ENCODE results near the gene FLOT2. TPM values are rescaled to one million over a fixed set of nuclear protein-coding genes. Genes with fewer than 3 reads are reported as not detected.

Gene FLOT2
- total and polyA plus RNA-seq, 2 donors (not counting 3 experiments of a cell fraction or from before 2014, with no cell fraction given) = 169 to 180 TPM

DNA sequence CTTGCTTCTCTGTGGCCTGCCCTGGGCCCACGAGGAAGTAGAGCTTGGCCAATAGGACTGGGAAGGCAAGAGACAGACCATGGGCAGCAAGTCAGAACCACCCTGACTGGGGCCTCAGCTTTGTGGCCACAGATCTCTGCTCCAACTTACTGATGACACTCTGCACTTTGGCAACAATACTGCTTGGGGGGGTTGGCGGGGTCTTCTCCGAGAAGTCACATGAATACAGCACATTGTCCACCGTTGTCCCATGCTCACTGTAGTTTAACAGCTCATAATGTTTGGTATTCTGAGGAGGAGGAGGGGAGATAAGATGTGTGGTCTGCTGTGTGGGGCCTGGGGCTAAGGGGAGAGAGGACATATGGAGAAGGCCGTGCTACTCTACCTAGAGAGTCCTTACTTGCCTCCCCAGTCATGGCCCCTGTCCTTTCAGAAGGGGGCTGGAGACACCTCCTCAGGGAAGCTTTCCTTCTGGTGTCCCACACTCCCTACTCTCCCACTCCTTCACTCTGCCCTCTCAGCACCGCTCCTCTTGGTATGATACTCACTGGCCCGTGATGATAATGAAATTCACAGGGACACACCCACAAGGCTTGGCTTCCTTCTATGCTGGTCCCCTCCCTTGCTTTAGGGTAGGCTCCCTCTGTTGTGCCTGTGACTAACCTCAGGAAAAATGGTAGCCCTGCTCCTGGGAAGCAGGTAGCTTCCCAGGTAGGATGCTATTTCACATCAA is 9.3 kb upstream of the FLOT2 start:
- TF ChIP-seq FOS (IDR thresholded peaks at IDR 0.05; ENCODE audit: borderline replicate concordance, insufficient read depth, low read length) (no peak), GATA2 (IDR thresholded peaks at IDR 0.05; ENCODE audit: insufficient read depth, insufficient read length, low read depth, low read length) (no peak), POLR2A (IDR thresholded peaks at IDR 0.05; ENCODE audit: low read depth, low read length) (no peak), MYC (IDR thresholded peaks at IDR 0.05; ENCODE audit: low read depth, low read length) (no peak), POLR2AphosphoS5 (IDR thresholded peaks at IDR 0.05; ENCODE audit: insufficient read depth, low read depth, low read length) (no peak), EZH2 (IDR thresholded peaks at IDR 0.05; ENCODE audit: borderline replicate concordance, low read depth, low read length, severe bottlenecking) (no peak), JUN (IDR thresholded peaks at IDR 0.05; ENCODE audit: borderline replicate concordance, insufficient read depth, insufficient read length, low read depth) (no peak)
- TF ChIP-seq, protein P1, sequence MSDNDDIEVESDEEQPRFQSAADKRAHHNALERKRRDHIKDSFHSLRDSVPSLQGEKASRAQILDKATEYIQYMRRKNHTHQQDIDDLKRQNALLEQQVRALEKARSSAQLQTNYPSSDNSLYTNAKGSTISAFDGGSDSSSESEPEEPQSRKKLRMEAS (IDR thresholded peaks at IDR 0.05; ENCODE audit: insufficient read depth, insufficient read length) = no peak
- TF ChIP-seq, protein P2, sequence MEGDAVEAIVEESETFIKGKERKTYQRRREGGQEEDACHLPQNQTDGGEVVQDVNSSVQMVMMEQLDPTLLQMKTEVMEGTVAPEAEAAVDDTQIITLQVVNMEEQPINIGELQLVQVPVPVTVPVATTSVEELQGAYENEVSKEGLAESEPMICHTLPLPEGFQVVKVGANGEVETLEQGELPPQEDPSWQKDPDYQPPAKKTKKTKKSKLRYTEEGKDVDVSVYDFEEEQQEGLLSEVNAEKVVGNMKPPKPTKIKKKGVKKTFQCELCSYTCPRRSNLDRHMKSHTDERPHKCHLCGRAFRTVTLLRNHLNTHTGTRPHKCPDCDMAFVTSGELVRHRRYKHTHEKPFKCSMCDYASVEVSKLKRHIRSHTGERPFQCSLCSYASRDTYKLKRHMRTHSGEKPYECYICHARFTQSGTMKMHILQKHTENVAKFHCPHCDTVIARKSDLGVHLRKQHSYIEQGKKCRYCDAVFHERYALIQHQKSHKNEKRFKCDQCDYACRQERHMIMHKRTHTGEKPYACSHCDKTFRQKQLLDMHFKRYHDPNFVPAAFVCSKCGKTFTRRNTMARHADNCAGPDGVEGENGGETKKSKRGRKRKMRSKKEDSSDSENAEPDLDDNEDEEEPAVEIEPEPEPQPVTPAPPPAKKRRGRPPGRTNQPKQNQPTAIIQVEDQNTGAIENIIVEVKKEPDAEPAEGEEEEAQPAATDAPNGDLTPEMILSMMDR (IDR thresholded peaks at IDR 0.05; ENCODE audit: extremely low read depth in 1 of 2, insufficient read depth in 1 of 2, low read depth in 1 of 2, low read length in 2 of 2) = no peak
- no peak overlapping the region for H3K4me3 ChIP-seq (replicated peaks in 1 of 3; ENCODE audit: insufficient read depth in 1 of 3, low read depth in 1 of 3, low read length in 3 of 3)
- no peaks in the 10 kb centered on the region for H3K9me3 ChIP-seq (replicated peaks; ENCODE audit: control insufficient read depth, insufficient read depth, low read length)
- H3K27ac ChIP-seq (ENCODE audit: insufficient read depth, low read depth, low read length) = no peak overlapping the region
- H3K79me2 ChIP-seq (ENCODE audit: control insufficient read depth, insufficient read depth, low read length) = no peaks in the 10 kb centered on the region
- peaks cover 19 to 42% of the 10 kb centered on the region in 2 experiments for H3K36me3 ChIP-seq (ENCODE audit: control insufficient read depth in 2 of 2, extremely low read depth in 1 of 2, insufficient read depth in 2 of 2, low read length in 2 of 2)
- no peaks in the 10 kb centered on the region for H3K27me3 ChIP-seq (ENCODE audit: control insufficient read depth in 2 of 2, insufficient read depth in 2 of 2, low read length in 2 of 2)
- ChIA-PET CTCF (interaction anchor here (0.9 to 7.3 kb wide), 10 partner anchors 9 to 210 kb away, joined by 3 to 62 read pairs (median 6); partner anchors contain the start of genes FLOT2, PHF12 and TLCD1), POLR2A (no interaction called here)
- no TSS peak for BruUV-seq (replicated peaks)
- no peaks in the 10 kb centered on the region for H3K9me1 ChIP-seq (replicated peaks; ENCODE audit: control insufficient read depth, extremely low read depth, insufficient read depth, low read length)
- FAIRE-seq (no peak), DNase-seq (ENCODE audit: low read depth, low spot score) (no peak)
- H3K9ac ChIP-seq (replicated peaks; ENCODE audit: extremely low read depth, insufficient read depth, low read length) = no peak overlapping the region
- dilution Hi-C loops (cut with MboI; ENCODE audit: extremely low pct_ligation_motif_present, low sequenced_read_pairs) (no loop called here), intact Hi-C loops (cut with micrococcal nuclease) (no loop called here)
- peaks cover 19% of the 10 kb centered on the region for H3K4me1 ChIP-seq (ENCODE audit: control insufficient read depth, extremely low read depth, insufficient read depth, low read length)
- no peaks in the 10 kb centered on the region for H4K20me1 ChIP-seq (replicated peaks; ENCODE audit: control insufficient read depth, extremely low read depth, insufficient read depth, low read length)
- H3K4me2 ChIP-seq (ENCODE audit: insufficient read depth, low read length) = no peak overlapping the region
- H2AFZ ChIP-seq (ENCODE audit: low read depth, low read length) = no peak overlapping the region

Data from endothelial cell of umbilical vein (primary cell).